ENCODE results near the gene ACSL1.

Gene ACSL1

GRCh38 chr4:184810720-184811119 is 15.0 kb downstream of the ACSL1 start:
- DNase-seq: no peak

- no peak for DNase-seq
These were observed 17.1 kb downstream of the ACSL1 start for GRCh38 chr4:184808713-184809050.

GRCh38 chr4:184807797-184808712 is 17.7 kb downstream of the ACSL1 start:
- DNase-seq: no peak

GRCh38 chr4:184807256-184807655 is 18.5 kb downstream of the ACSL1 start:
- DNase-seq: no peak

GRCh38 chr4:184806711-184807110 is 19.1 kb downstream of the ACSL1 start:
- no peak for DNase-seq

- no peak for DNase-seq
These were observed 19.6 kb downstream of the ACSL1 start for GRCh38 chr4:184806229-184806550.

GRCh38 chr4:184805462-184806228 is 20.1 kb downstream of the ACSL1 start:
- DNase-seq: no peak

GRCh38 chr4:184804621-184805020 is 21.1 kb downstream of the ACSL1 start:
- DNase-seq: no peak

- no peak for DNase-seq
These were observed 21.9 kb downstream of the ACSL1 start for GRCh38 chr4:184803874-184804273.

- no peak for DNase-seq
These were observed 22.6 kb downstream of the ACSL1 start for GRCh38 chr4:184803133-184803532.

- DNase-seq: no peak
These were observed 23.1 kb downstream of the ACSL1 start for GRCh38 chr4:184802697-184803015.

- DNase-seq: no peak
These were observed 23.7 kb downstream of the ACSL1 start for GRCh38 chr4:184801781-184802696.

- no peak for DNase-seq
These were observed 27.3 kb downstream of the ACSL1 start for GRCh38 chr4:184798504-184798903.

GRCh38 chr4:184796906-184797305 is 28.9 kb downstream of the ACSL1 start:
- no peak for DNase-seq

GRCh38 chr4:184795214-184795844 is 30.4 kb downstream of the ACSL1 start:
- no peak for DNase-seq

GRCh38 chr4:184794470-184794869 is 31.3 kb downstream of the ACSL1 start:
- DNase-seq: no peak

- no peak for DNase-seq
These were observed 31.9 kb downstream of the ACSL1 start for GRCh38 chr4:184793735-184794355.

GRCh38 chr4:184792950-184793555 is 32.7 kb downstream of the ACSL1 start:
- peak; percentile 68 for DNase-seq

GRCh38 chr4:184792334-184792733 is 33.4 kb downstream of the ACSL1 start:
- no peak for DNase-seq

- DNase-seq: no peak
These were observed 34.9 kb downstream of the ACSL1 start for GRCh38 chr4:184790826-184791225.

- no peak for DNase-seq
These were observed 37.8 kb downstream of the ACSL1 start for GRCh38 chr4:184787766-184788503.

Data from activated CD4-positive, alpha-beta T cell treated with anti-CD3 and anti-CD28 coated beads, Interleukin-2, amount 50 U/mL, for 16 hours (primary cell).